DND-41 (cell line): Measurements from ENCODE around the gene MCTP1.

Experiments
- CTCF ChIP-seq: IDR thresholded peaks from 2 replicates; pipeline ENCODE4 v1.5.1; 2012; ENCODE audit warnings: borderline replicate concordance, low read length, moderate library complexity, mild to moderate bottlenecking; ENCODE audit not compliant: poor library complexity, severe bottlenecking; ENCODE audit errors: extremely low read depth
- EZH2 ChIP-seq: IDR thresholded peaks from 3 replicates; pipeline ENCODE4 v1.6.1; 2012; ENCODE audit warnings: borderline replicate concordance, low read depth, mild to moderate bottlenecking, moderate library complexity, low read length, inconsistent platforms; ENCODE audit not compliant: severe bottlenecking

- TF ChIP-seq CTCF (no peak), EZH2 (no peak)
These were observed 13.8 kb upstream of the MCTP1 start for GRCh38 chr5:95298651-95299050.
